GM23338 (cell line): Measurements from ENCODE around the gene FIG4. TPM values are rescaled to one million over a fixed set of nuclear protein-coding genes. Genes with fewer than 3 reads are reported as not detected.

Source experiments
- ATAC-seq: fragments of 200-7000 bp; cut with Tn5 transposase; 3 replicates; pipeline ENCODE4 v1.9.1; 2020
- DNase-seq: peaks from one replicate; pipeline ENCODE4 v3.0.0-alpha.2; 2015; ENCODE audit warnings: low spot score
- H2AFZ ChIP-seq: fragments of 200-600 bp; sonication (generic); 2 replicates; pipeline ENCODE4 v1.8.0; 2016; ENCODE audit warnings: antibody characterized with exemption, mild to moderate bottlenecking, moderate library complexity
- H3F3A ChIP-seq: fragments of 200-600 bp; sonication (generic); replicated peaks from 2 replicates; pipeline ENCODE4 v1.8.0; 2017; ENCODE audit warnings: antibody characterized with exemption, mixed run types, low read depth
- H3K27ac ChIP-seq: fragments of 200-600 bp; sonication (generic); 2 replicates; pipeline ENCODE4 v1.6.1; 2016; ENCODE audit warnings: low read depth
- H3K27me3 ChIP-seq: fragments of 200-600 bp; sonication (generic); 2 replicates; pipeline ENCODE4 v1.8.0; 2016; ENCODE audit warnings: mild to moderate bottlenecking, mixed run types, moderate library complexity; ENCODE audit not compliant: insufficient read depth
- H3K36me3 ChIP-seq: fragments of 200-600 bp; sonication (generic); 2 replicates; pipeline ENCODE4 v1.8.0; 2016; ENCODE audit warnings: mild to moderate bottlenecking; ENCODE audit not compliant: insufficient read depth
- H3K4me1 ChIP-seq: fragments of 200-600 bp; sonication (generic); 2 replicates; pipeline ENCODE4 v1.8.0; 2016; ENCODE audit warnings: mild to moderate bottlenecking, moderate library complexity; ENCODE audit not compliant: insufficient read depth
- H3K4me2 ChIP-seq: fragments of 200-600 bp; sonication (generic); 2 replicates; pipeline ENCODE4 v1.7.1; 2017; ENCODE audit warnings: mixed run types
- H3K4me3 ChIP-seq: fragments of 200-600 bp; sonication (generic); 2 replicates; pipeline ENCODE4 v1.6.1; 2016; ENCODE audit warnings: mixed run types
- H3K79me2 ChIP-seq: fragments of 200-600 bp; sonication (generic); replicated peaks from 2 replicates; pipeline ENCODE4 v1.8.0; 2017; ENCODE audit warnings: mild to moderate bottlenecking; ENCODE audit not compliant: insufficient read depth
- H3K9me2 ChIP-seq: fragments of 200-600 bp; sonication (generic); 2 replicates; pipeline ENCODE4 v1.8.0; 2017; ENCODE audit not compliant: insufficient read depth
- H4K20me1 ChIP-seq: fragments of 200-600 bp; sonication (generic); replicated peaks from 2 replicates; pipeline ENCODE4 v1.8.0; 2017; ENCODE audit warnings: mild to moderate bottlenecking; ENCODE audit not compliant: insufficient read depth
- H3K27ac Mint-ChIP-seq: 2 replicates; pipeline ENCODE4 v1.8.0; 2020; ENCODE audit warnings: inconsistent platforms, mild to moderate bottlenecking, moderate library complexity, mixed read lengths
- H3K27me3 Mint-ChIP-seq: 3 replicates; pipeline ENCODE4 v1.8.0; 2022; ENCODE audit warnings: low read depth, mild to moderate bottlenecking, moderate library complexity, mixed read lengths, inconsistent platforms; ENCODE audit not compliant: insufficient read depth, poor library complexity
- H3K36me3 Mint-ChIP-seq: 3 replicates; pipeline ENCODE4 v1.8.0; 2021; ENCODE audit warnings: low read depth, mild to moderate bottlenecking, inconsistent platforms, moderate library complexity, mixed read lengths
- H3K4me1 Mint-ChIP-seq: 3 replicates; pipeline ENCODE4 v1.8.0; 2020; ENCODE audit warnings: mild to moderate bottlenecking, inconsistent platforms, mixed read lengths
- H3K4me3 Mint-ChIP-seq: 3 replicates; pipeline ENCODE4 v1.8.0; 2021; ENCODE audit warnings: moderate library complexity, mild to moderate bottlenecking, inconsistent platforms, mixed read lengths
- H3K9me3 Mint-ChIP-seq: 3 replicates; pipeline ENCODE4 v1.8.0; 2020; ENCODE audit warnings: moderate library complexity, mild to moderate bottlenecking, inconsistent platforms, mixed read lengths
- CREB1 ChIP-seq: fragments of 250-450 bp; sonication (Bioruptor Pico); IDR thresholded peaks from 2 replicates; pipeline ENCODE4 v1.5.0; 2020; ENCODE audit warnings: low read depth, mild to moderate bottlenecking, moderate library complexity
- CTCF ChIP-seq, 2 experiments: fragments of 200-600 bp in 1 of 2; sonication (generic) in 1 of 2; conservative IDR thresholded peaks; 2 replicates each; pipeline versions ENCODE4 v1.5.1 to v1.6.1; 2016 to 2017; ENCODE audit warnings: antibody characterized with exemption in 2 of 2, low read depth in 2 of 2, mild to moderate bottlenecking in 2 of 2, moderate library complexity in 1 of 2
- ETS1 ChIP-seq: IDR thresholded peaks from 2 replicates; pipeline ENCODE4 v1.6.1; 2016; ENCODE audit warnings: antibody characterized with exemption
- EZH2 ChIP-seq: fragments of 200-600 bp; sonication (generic); IDR thresholded peaks from one replicate; pipeline ENCODE4 v1.8.0; 2017; ENCODE audit warnings: antibody characterized with exemption, mild to moderate bottlenecking, low read depth; ENCODE audit not compliant: unreplicated experiment
- EZH2phosphoT487 ChIP-seq: fragments of 200-600 bp; sonication (generic); IDR thresholded peaks from one replicate; pipeline ENCODE4 v1.8.1; 2018; ENCODE audit warnings: antibody characterized with exemption; ENCODE audit not compliant: unreplicated experiment
- JUNB ChIP-seq: IDR thresholded peaks from one replicate; pipeline ENCODE4 v1.6.1; 2016; ENCODE audit warnings: antibody characterized with exemption; ENCODE audit not compliant: unreplicated experiment
- NANOG ChIP-seq: IDR thresholded peaks from 2 replicates; pipeline ENCODE4 v1.6.1; 2016; ENCODE audit warnings: antibody characterized with exemption, borderline replicate concordance
- POLR2AphosphoS5 ChIP-seq: IDR thresholded peaks from 2 replicates; pipeline ENCODE4 v1.6.1; 2016; ENCODE audit warnings: antibody characterized with exemption, low read depth
- REST ChIP-seq: IDR thresholded peaks from one replicate; pipeline ENCODE4 v1.6.1; 2018; ENCODE audit warnings: antibody characterized with exemption; ENCODE audit not compliant: unreplicated experiment
- STAT1 ChIP-seq: IDR thresholded peaks from one replicate; pipeline ENCODE4 v1.6.1; 2016; ENCODE audit warnings: antibody characterized with exemption; ENCODE audit not compliant: unreplicated experiment
- ZNF114 ChIP-seq: fragments of 250-450 bp; sonication (Bioruptor Pico); IDR thresholded peaks from 2 replicates; pipeline ENCODE4 v1.5.0; 2020; ENCODE audit warnings: mild to moderate bottlenecking, moderate library complexity
- ZNF331 ChIP-seq: fragments of 250-450 bp; sonication (Bioruptor Pico); IDR thresholded peaks from 2 replicates; pipeline ENCODE4 v1.5.0; 2020; ENCODE audit warnings: low read depth, mild to moderate bottlenecking, moderate library complexity
- ZNF462 ChIP-seq: fragments of 250-450 bp; sonication (Bioruptor Pico); IDR thresholded peaks from 2 replicates; pipeline ENCODE4 v1.5.0; 2020; ENCODE audit warnings: mild to moderate bottlenecking, moderate library complexity
- polyA plus RNA-seq: library from polyadenylated mRNA; unstranded; fragments of >200 nt; fragmentation: Nextera tagmentation; extraction: Ambion mirVana; gene quantifications from 2 replicates; pipeline ENCODE4 v1.2.1, GENCODE V29; 2016
- total RNA-seq: library from RNA; depleted of rRNA; stranded (reverse); fragments of >200 nt; shearing (Covaris generic); gene quantifications from 2 replicates; pipeline ENCODE4 v1.2.3, GENCODE V29; 2014

FIG4 gene
- total and polyA plus RNA-seq, 2 experiments from 2014 or later, result 7.0 to 16.9 TPM

GRCh38 chr6:109793792-109794191, 102.7 kb downstream of the FIG4 start:
- Mint-ChIP-seq H3K27ac (no peak overlapping the region), H3K9me3 (no peaks in the 10 kb centered on the region), H3K4me3 (no peak overlapping the region), H3K4me1 (peaks cover 25% of the 10 kb centered on the region), H3K36me3 (peaks cover 2% of the 10 kb centered on the region; the same call in 1 of the 3 replicates), H3K27me3 (no peaks in the 10 kb centered on the region)
- peaks cover 27% of the 10 kb centered on the region for H3K4me1 ChIP-seq
- DNase-seq, result no peak
- no peaks in the 10 kb centered on the region for H3F3A ChIP-seq
- no peaks in the 10 kb centered on the region for H3K9me2 ChIP-seq
- TF ChIP-seq ZNF462 (no peak), POLR2AphosphoS5 (no peak), ZNF331 (CRISPR knock-in tag) (no peak), ZNF114 (CRISPR knock-in tag) (no peak), CREB1 (CRISPR knock-in tag) (no peak), EZH2phosphoT487 (no peak), EZH2 (no peak), ETS1 (no peak), CTCF (conservative IDR thresholded peaks at IDR 0.05; ENCODE audit: low read depth in 2 of 2) (no peak), STAT1 (no peak), NANOG (no peak), JUNB (no peak), REST (no peak)
- H3K4me3 ChIP-seq, result no peak overlapping the region
- no peak overlapping the region for H3K27ac ChIP-seq
- no peaks in the 10 kb centered on the region for H3K79me2 ChIP-seq
- H3K4me2 ChIP-seq, result no peak overlapping the region
- H3K36me3 ChIP-seq, result no peaks in the 10 kb centered on the region
- H4K20me1 ChIP-seq, result no peaks in the 10 kb centered on the region
- H3K27me3 ChIP-seq, result no peaks in the 10 kb centered on the region
- H2AFZ ChIP-seq, result no peak overlapping the region
- ATAC-seq, result no peak
